Astrocyte (in vitro differentiated cells and primary cell): ENCODE results near the gene CRHR1. TPM values are rescaled to one million over a fixed set of nuclear protein-coding genes. Genes with fewer than 3 reads are reported as not detected.

Experiments
- DNase-seq: peaks from one replicate; pipeline ENCODE4 v3.0.0-alpha.2; 2010; ENCODE audit warnings: low read depth
- FAIRE-seq: peaks from 2 replicates; lab custom pipeline; 2011; peaks lifted over from hg19 to GRCh38; lab: Jason Lieb, UNC
- H2AFZ ChIP-seq: 2 replicates; pipeline ENCODE4 v1.6.0; 2012; ENCODE audit warnings: low read depth, low read length, inconsistent platforms
- H3K27ac ChIP-seq: 2 replicates; pipeline ENCODE4 v1.5.1; 2011; ENCODE audit warnings: low read depth, low read length, inconsistent platforms
- H3K27me3 ChIP-seq: 2 replicates; pipeline ENCODE4 v1.6.0; 2011; ENCODE audit warnings: low read length, inconsistent platforms; ENCODE audit not compliant: insufficient read depth
- H3K36me3 ChIP-seq: 2 replicates; pipeline ENCODE4 v1.5.1; 2011; ENCODE audit warnings: low read length, inconsistent platforms; ENCODE audit not compliant: insufficient read depth
- H3K4me1 ChIP-seq: 2 replicates; pipeline ENCODE4 v1.5.1; 2011; ENCODE audit warnings: low read length, inconsistent platforms; ENCODE audit not compliant: insufficient read depth
- H3K4me2 ChIP-seq: 2 replicates; pipeline ENCODE4 v1.6.0; 2012; ENCODE audit warnings: low read length, inconsistent platforms
- H3K4me3 ChIP-seq: 2 replicates; pipeline ENCODE4 v1.5.1; 2011; ENCODE audit warnings: low read depth, mild to moderate bottlenecking, low read length, inconsistent platforms; ENCODE audit not compliant: insufficient read depth
- H3K79me2 ChIP-seq: 2 replicates; pipeline ENCODE4 v1.6.0; 2012; ENCODE audit warnings: mild to moderate bottlenecking, low read length, inconsistent platforms; ENCODE audit not compliant: insufficient read depth
- H3K9ac ChIP-seq: 2 replicates; pipeline ENCODE4 v1.6.0; 2012; ENCODE audit warnings: mild to moderate bottlenecking, low read length, inconsistent platforms
- H3K9me3 ChIP-seq: 2 replicates; pipeline ENCODE4 v1.5.1; 2012; ENCODE audit warnings: low read depth, mild to moderate bottlenecking, low read length, inconsistent platforms; ENCODE audit not compliant: insufficient read depth
- H4K20me1 ChIP-seq: 2 replicates; pipeline ENCODE4 v1.6.0; 2012; ENCODE audit warnings: low read length, inconsistent platforms; ENCODE audit not compliant: insufficient read depth
- H3K27ac Mint-ChIP-seq: one replicate; pipeline ENCODE4 v1.8.0; 2021; ENCODE audit warnings: mild to moderate bottlenecking, mixed read lengths; ENCODE audit not compliant: unreplicated experiment
- H3K27me3 Mint-ChIP-seq: one replicate; pipeline ENCODE4 v1.8.0; 2021; ENCODE audit warnings: low read depth, mixed read lengths; ENCODE audit not compliant: unreplicated experiment
- H3K36me3 Mint-ChIP-seq: one replicate; pipeline ENCODE4 v1.8.0; 2021; ENCODE audit warnings: low read depth, mixed read lengths; ENCODE audit not compliant: unreplicated experiment
- H3K4me1 Mint-ChIP-seq: one replicate; pipeline ENCODE4 v1.8.0; 2021; ENCODE audit warnings: low read depth, mixed read lengths; ENCODE audit not compliant: unreplicated experiment
- H3K4me3 Mint-ChIP-seq: one replicate; pipeline ENCODE4 v1.8.0; 2021; ENCODE audit warnings: mild to moderate bottlenecking, moderate library complexity, mixed read lengths; ENCODE audit not compliant: unreplicated experiment
- H3K9me3 Mint-ChIP-seq: one replicate; pipeline ENCODE4 v1.8.0; 2021; ENCODE audit warnings: mild to moderate bottlenecking, mixed read lengths; ENCODE audit not compliant: unreplicated experiment
- EZH2 ChIP-seq: IDR thresholded peaks from 2 replicates; pipeline ENCODE4 v1.6.1; 2012; ENCODE audit warnings: mild to moderate bottlenecking, low read length, inconsistent platforms; ENCODE audit not compliant: insufficient read depth
- total RNA-seq: library from RNA; stranded (reverse); gene quantifications from 2 replicates; pipeline ENCODE4 v1.2.1, GENCODE V29; 2021
- TF ChIP-seq, protein P1 (sequence below): IDR thresholded peaks from 2 replicates; pipeline ENCODE4 v1.5.1; 2011; ENCODE audit warnings: low read depth, mild to moderate bottlenecking, inconsistent platforms, low read length, moderate library complexity; ENCODE audit not compliant: insufficient read depth

Gene CRHR1
- total RNA-seq, 1 donor from 2014 or later: 0.20 TPM

DNA sequence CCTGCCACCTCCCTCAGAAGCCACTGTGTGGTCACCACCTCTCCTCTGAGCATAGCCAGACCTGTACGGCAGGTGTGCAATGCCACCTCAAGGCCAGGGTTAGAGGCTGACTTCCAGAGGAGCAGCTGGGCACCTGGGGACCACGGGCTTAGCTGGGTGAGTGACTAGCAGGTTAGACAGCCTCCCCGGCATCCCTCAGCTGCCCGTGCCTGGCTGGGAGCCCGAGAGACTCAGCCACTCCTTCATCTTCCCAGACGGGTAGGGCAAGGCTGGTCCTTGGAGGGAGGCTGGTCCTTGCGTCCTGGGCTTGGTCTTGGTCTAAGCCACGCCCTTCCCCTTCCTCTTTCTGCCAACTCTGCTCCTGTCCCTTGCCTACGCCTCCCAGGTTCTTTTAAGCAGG lies 7.8 kb downstream of the CRHR1 start:
- peaks cover 86% of the 10 kb centered on the region for H3K27me3 Mint-ChIP-seq

DNA sequence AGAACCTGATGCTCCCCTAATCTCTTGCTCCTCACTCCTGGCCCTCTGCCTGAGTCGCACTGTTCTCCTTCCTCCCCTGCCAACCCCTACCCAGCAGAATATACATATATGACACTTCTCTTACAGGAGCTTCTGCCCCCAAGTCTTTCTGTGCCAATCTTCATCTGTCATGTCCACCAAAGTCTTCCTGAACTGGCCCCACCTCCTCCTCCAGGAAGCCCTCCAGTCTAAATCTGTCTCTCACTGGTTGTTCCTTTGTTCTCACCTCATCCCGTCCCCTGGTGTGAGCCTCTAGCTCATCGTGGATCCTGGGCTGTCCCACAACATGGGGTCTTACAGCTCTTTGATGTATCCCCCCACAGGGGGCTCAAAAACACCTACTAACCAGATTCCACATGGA lies 8.3 kb downstream of the CRHR1 start:
- Mint-ChIP-seq H3K4me1 (no peaks in the 10 kb centered on the region), H3K9me3 (peaks cover 1% of the 10 kb centered on the region), H3K27ac (no peak overlapping the region), H3K27me3 (peaks cover 82% of the 10 kb centered on the region), H3K4me3 (peak overlapping the region; percentile 3), H3K36me3 (peaks cover 4% of the 10 kb centered on the region)
- H3K79me2 ChIP-seq: no peaks in the 10 kb centered on the region
- no peaks in the 10 kb centered on the region for H3K36me3 ChIP-seq
- no peak overlapping the region for H3K4me2 ChIP-seq
- no peak overlapping the region for H2AFZ ChIP-seq
- no peaks in the 10 kb centered on the region for H4K20me1 ChIP-seq
- no peak overlapping the region for H3K9ac ChIP-seq
- H3K27ac ChIP-seq: no peak overlapping the region
- H3K4me1 ChIP-seq: no peaks in the 10 kb centered on the region
- no peaks in the 10 kb centered on the region for H3K9me3 ChIP-seq
- no peak for TF ChIP-seq EZH2
- TF ChIP-seq, protein P1, sequence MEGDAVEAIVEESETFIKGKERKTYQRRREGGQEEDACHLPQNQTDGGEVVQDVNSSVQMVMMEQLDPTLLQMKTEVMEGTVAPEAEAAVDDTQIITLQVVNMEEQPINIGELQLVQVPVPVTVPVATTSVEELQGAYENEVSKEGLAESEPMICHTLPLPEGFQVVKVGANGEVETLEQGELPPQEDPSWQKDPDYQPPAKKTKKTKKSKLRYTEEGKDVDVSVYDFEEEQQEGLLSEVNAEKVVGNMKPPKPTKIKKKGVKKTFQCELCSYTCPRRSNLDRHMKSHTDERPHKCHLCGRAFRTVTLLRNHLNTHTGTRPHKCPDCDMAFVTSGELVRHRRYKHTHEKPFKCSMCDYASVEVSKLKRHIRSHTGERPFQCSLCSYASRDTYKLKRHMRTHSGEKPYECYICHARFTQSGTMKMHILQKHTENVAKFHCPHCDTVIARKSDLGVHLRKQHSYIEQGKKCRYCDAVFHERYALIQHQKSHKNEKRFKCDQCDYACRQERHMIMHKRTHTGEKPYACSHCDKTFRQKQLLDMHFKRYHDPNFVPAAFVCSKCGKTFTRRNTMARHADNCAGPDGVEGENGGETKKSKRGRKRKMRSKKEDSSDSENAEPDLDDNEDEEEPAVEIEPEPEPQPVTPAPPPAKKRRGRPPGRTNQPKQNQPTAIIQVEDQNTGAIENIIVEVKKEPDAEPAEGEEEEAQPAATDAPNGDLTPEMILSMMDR: no peak
- H3K4me3 ChIP-seq: no peak overlapping the region
- no peak for FAIRE-seq
- peaks cover 39% of the 10 kb centered on the region for H3K27me3 ChIP-seq
- no peak for DNase-seq

More for the DNA sequence above, 7.8 kb downstream of the CRHR1 start:
- no peaks in the 10 kb centered on the region for H3K4me1 ChIP-seq
- DNase-seq (no peak), FAIRE-seq (no peak)
- no peak overlapping the region for H2AFZ ChIP-seq
- peaks cover 1% of the 10 kb centered on the region for H3K9me3 Mint-ChIP-seq
- TF ChIP-seq, protein P1: no peak
- TF ChIP-seq EZH2: peak; percentile 39
- no peak overlapping the region for H3K4me3 Mint-ChIP-seq
- H3K27me3 ChIP-seq: peaks cover 39% of the 10 kb centered on the region
- no peaks in the 10 kb centered on the region for H3K9me3 ChIP-seq
- no peaks in the 10 kb centered on the region for H3K79me2 ChIP-seq
- H3K27ac Mint-ChIP-seq: no peak overlapping the region
- no peak overlapping the region for H3K4me2 ChIP-seq
- no peak overlapping the region for H3K9ac ChIP-seq
- H4K20me1 ChIP-seq: no peaks in the 10 kb centered on the region
- H3K36me3 ChIP-seq: no peaks in the 10 kb centered on the region
- peaks cover 4% of the 10 kb centered on the region for H3K36me3 Mint-ChIP-seq
- no peak overlapping the region for H3K4me3 ChIP-seq
- no peak overlapping the region for H3K27ac ChIP-seq
- H3K4me1 Mint-ChIP-seq: peaks cover 2% of the 10 kb centered on the region

DNA sequence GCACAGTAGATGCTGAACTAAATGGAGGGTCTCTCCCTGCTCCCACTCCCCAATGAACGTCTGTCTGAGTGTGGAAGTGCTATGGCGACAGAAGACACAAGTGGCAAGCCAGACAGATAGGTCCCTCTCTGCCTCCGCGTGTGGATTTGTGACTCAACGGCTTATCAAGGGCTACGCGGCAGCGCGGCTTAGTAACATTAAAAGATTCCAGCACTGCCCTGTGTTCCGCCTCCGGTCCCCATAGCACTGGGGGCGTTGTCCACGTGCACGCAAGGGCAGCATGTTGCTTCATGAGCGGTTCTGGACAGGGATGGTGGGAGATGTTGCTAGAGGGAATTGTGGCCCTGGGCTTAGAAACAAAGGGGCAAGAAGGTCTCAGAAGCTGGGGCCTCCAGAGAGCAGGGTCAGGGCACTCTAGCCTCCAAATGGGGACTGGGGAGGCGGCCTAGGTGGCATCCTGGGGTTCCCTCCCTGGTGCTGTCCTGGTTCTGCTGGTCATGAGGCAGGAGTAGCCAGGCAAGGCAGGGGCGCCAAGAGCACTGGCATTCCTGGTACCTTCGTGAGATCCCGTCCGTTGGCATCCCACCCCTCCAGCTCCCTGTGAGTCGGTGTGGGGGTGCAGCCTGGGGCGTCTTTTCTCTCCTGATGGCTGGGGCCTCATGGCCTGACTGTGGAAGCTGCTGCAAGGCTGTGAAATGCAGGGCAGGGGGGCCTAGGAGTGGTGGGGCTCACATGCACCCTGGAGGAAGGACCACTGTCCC lies 9.1 kb downstream of the CRHR1 start:
- peaks cover 32% of the 10 kb centered on the region for H3K27me3 ChIP-seq
- H3K4me2 ChIP-seq: no peak overlapping the region
- no peaks in the 10 kb centered on the region for H3K36me3 ChIP-seq
- Mint-ChIP-seq H3K27ac (no peak overlapping the region), H3K4me3 (no peak overlapping the region), H3K9me3 (peaks cover 1% of the 10 kb centered on the region), H3K36me3 (peaks cover 4% of the 10 kb centered on the region), H3K27me3 (peaks cover 76% of the 10 kb centered on the region), H3K4me1 (no peaks in the 10 kb centered on the region)
- no peaks in the 10 kb centered on the region for H3K4me1 ChIP-seq
- H3K9ac ChIP-seq: no peak overlapping the region
- no peak for DNase-seq
- no peak overlapping the region for H3K27ac ChIP-seq
- no peak overlapping the region for H3K4me3 ChIP-seq
- FAIRE-seq: no peak
- no peaks in the 10 kb centered on the region for H4K20me1 ChIP-seq
- no peaks in the 10 kb centered on the region for H3K9me3 ChIP-seq
- TF ChIP-seq EZH2: no peak
- TF ChIP-seq, protein P1: no peak
- no peaks in the 10 kb centered on the region for H3K79me2 ChIP-seq
- H2AFZ ChIP-seq: no peak overlapping the region
